Body of pancreas (tissue), 4 donors: ENCODE results near the gene MAPKAPK2.

Experiments
- CTCF ChIP-seq, 7 experiments: fragments of 450-650 bp in 4 of 7; fragments of 200-600 bp in 3 of 7; sonication (generic) in 3 of 7; IDR thresholded peaks; one replicate each; pipeline ENCODE4 v1.5.1; 2016 to 2019; ENCODE audit warnings: antibody characterized with exemption in 7 of 7
- POLR2A ChIP-seq, 3 donors: fragments of 450-650 bp; IDR thresholded peaks; one replicate each; pipeline ENCODE4 v1.6.1; 2016; ENCODE audit warnings: antibody characterized with exemption in 3 of 3, mild to moderate bottlenecking in 2 of 3

GRCh38 chr1:206647224-206647623 lies 37.5 kb upstream of the MAPKAPK2 start:
- TF ChIP-seq CTCF (IDR thresholded peaks at IDR 0.05) = no peak
- TF ChIP-seq POLR2A (IDR thresholded peaks at IDR 0.05) = no peak
